Activated B cell treated with CpG ODN at 0.5 μM for 24 hours (primary cell): ENCODE data around the gene LCN2. TPM values are rescaled to one million over a fixed set of nuclear protein-coding genes. Genes with fewer than 3 reads are reported as not detected.
"Not testable (repeated sequence)": the region's sequence is repeated elsewhere in the genome, so short reads cannot be mapped to it uniquely, and the experiment has no call there.

Experiments used
- ATAC-seq: fragments of 200-7000 bp; cut with Tn5 transposase; one replicate; pipeline ENCODE4 v1.10.0; 2021; ENCODE audit warnings: low read depth, mild to moderate bottlenecking, moderate library complexity
- CTCF ChIA-PET: fragments of 350-600 bp; sonication (Branson Sonifier 250); formaldehyde crosslinking; loops from one replicate; lab custom pipeline; 2021; ENCODE audit warnings: antibody characterized with exemption; lab: Charles Lee
- POLR2A ChIA-PET: fragments of 350-600 bp; sonication (Branson Sonifier 250); formaldehyde crosslinking; loops from one replicate; lab custom pipeline; 2021; ENCODE audit warnings: antibody characterized with exemption; lab: Charles Lee
- DNase-seq: peaks from one replicate; pipeline ENCODE4 v3.0.0; 2022
- H3K27ac Mint-ChIP-seq: one replicate; pipeline ENCODE4 v1.8.0; 2020; ENCODE audit warnings: mixed read lengths
- H3K27me3 Mint-ChIP-seq: one replicate; pipeline ENCODE4 v1.8.0; 2021; ENCODE audit warnings: mixed read lengths
- H3K36me3 Mint-ChIP-seq: one replicate; pipeline ENCODE4 v1.8.0; 2021; ENCODE audit warnings: low read depth, mixed read lengths
- H3K4me1 Mint-ChIP-seq: one replicate; pipeline ENCODE4 v1.8.0; 2021; ENCODE audit warnings: mixed read lengths
- H3K4me3 Mint-ChIP-seq: one replicate; pipeline ENCODE4 v1.8.0; 2020; ENCODE audit warnings: mild to moderate bottlenecking, mixed read lengths
- H3K9me3 Mint-ChIP-seq: one replicate; pipeline ENCODE4 v1.8.0; 2020; ENCODE audit warnings: mixed read lengths
- CTCF ChIP-seq: fragments of 200-600 bp; IDR thresholded peaks from one replicate; pipeline ENCODE4 v1.8.0; 2022; ENCODE audit warnings: antibody characterized with exemption, mild to moderate bottlenecking
- intact Hi-C: fragments of 100-400 bp; cut with micrococcal nuclease; formaldehyde crosslinking; loops from one replicate; pipeline ENCODE4 v1.15.1; 2024
- total RNA-seq: library from RNA; stranded (reverse); gene quantifications from 2 replicates; pipeline ENCODE4 v1.2.3, GENCODE V29; 2022

LCN2 gene
- total RNA-seq, 1 donor from 2014 or later: not detected

- CTCF ChIA-PET: no interaction called here
- ATAC-seq: no peak
- Mint-ChIP-seq H3K36me3 (peaks cover 64% of the 10 kb centered on the region), H3K27ac (no peak overlapping the region), H3K4me1 (peaks cover 5% of the 10 kb centered on the region), H3K9me3 (no peaks in the 10 kb centered on the region), H3K4me3 (no peak overlapping the region), H3K27me3 (no peaks in the 10 kb centered on the region)
- no peak for DNase-seq
- intact Hi-C loops: no loop called here
- TF ChIP-seq CTCF: no peak
- POLR2A ChIA-PET: no interaction called here
Measured at GRCh38 chr9:128109050-128109709, 40.1 kb upstream of the LCN2 start.

GRCh38 chr9:128111726-128112125, 37.5 kb upstream of the LCN2 start:
- H3K9me3 Mint-ChIP-seq, H3K27me3 Mint-ChIP-seq, intact Hi-C loops, ATAC-seq, H3K4me3 Mint-ChIP-seq, CTCF ChIA-PET, DNase-seq: not testable (repeated sequence)
- peaks cover 55% of the 10 kb centered on the region for H3K36me3 Mint-ChIP-seq
- H3K4me1 Mint-ChIP-seq: peaks cover 30% of the 10 kb centered on the region
- POLR2A ChIA-PET: interaction anchor here (0.7 kb wide), 1 partner anchor 377 kb away, joined by 4 read pairs; the partner anchor contains the start of gene TOR2A
- peak overlapping the region; percentile 20 for H3K27ac Mint-ChIP-seq

DNA sequence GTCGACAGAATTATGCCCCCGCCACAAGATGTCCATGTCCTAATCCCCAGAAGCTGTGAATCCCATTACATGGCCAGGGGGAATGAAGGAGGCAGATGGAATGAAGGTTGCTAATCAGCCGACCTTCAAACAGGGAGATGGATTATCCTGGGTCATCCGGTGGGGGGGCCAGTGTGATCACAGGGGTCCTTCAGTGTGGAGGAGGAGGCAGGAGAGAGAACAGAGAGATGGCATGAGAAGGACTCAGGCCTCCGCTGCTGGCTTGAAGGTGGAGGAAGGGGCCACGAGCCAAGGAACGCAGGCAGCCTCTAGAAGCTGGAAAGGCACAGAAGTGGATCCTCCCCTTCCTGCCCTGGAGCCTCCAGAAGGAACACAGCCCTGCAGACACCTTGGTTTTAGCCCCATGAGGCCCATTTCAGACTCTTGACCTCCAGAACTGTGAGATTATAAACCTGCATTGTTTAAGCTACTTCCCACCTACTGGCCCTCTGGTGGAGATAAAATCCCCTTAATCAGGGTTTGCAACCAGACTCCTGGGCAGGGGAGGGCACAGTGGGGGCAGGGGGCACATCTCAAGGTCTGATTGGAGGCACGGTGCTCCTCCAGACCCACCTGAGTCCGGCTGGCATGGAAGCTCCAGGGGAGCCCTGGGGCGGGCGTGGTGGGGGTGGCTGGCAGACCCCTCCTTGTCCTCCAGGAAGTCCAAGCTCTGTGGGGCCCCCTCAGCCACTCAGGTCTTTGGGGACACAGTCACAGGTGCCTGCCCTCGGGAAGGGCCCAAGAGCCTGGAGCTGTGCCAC, 35.5 kb upstream of the LCN2 start:
- Mint-ChIP-seq H3K4me1 (peaks cover 42% of the 10 kb centered on the region), H3K36me3 (peaks cover 36% of the 10 kb centered on the region), H3K27me3 (no peaks in the 10 kb centered on the region), H3K4me3 (no peak overlapping the region), H3K9me3 (no peaks in the 10 kb centered on the region), H3K27ac (peak overlapping the region; percentile 61)
- ChIA-PET CTCF (interaction anchor here (1.7 to 4.3 kb wide), 2 partner anchors 20 to 79 kb away, joined by 4 to 32 read pairs; no protein-coding TSS in a partner anchor), POLR2A (interaction anchor here (0.7 to 1.8 kb wide), 6 partner anchors 15 to 207 kb away, joined by 3 to 7 read pairs (median 4); no protein-coding TSS in a partner anchor)
- ATAC-seq (no peak), DNase-seq (no peak)
- intact Hi-C loops: no loop called here
- TF ChIP-seq CTCF: no peak

GRCh38 chr9:128114326-128115186, 34.7 kb upstream of the LCN2 start:
- ChIA-PET POLR2A (interaction anchor here (0.6 to 2.2 kb wide), 13 partner anchors 20 to 208 kb away, joined by 3 to 15 read pairs (median 6); partner anchors contain the start of genes BBLN, EEIG1 and NAIF1), CTCF (interaction anchor here (0.5 to 4.3 kb wide), 4 partner anchors 21 to 430 kb away, joined by 3 to 32 read pairs (median 4); no protein-coding TSS in a partner anchor)
- Mint-ChIP-seq H3K4me3 (no peak overlapping the region), H3K27me3 (no peaks in the 10 kb centered on the region), H3K27ac (peak overlapping the region; percentile 92), H3K9me3 (no peaks in the 10 kb centered on the region), H3K36me3 (peaks cover 31% of the 10 kb centered on the region), H3K4me1 (peaks cover 42% of the 10 kb centered on the region)
- DNase-seq (no peak), ATAC-seq (no peak)
- intact Hi-C loops: loop anchor here (1.0 to 5.0 kb wide), 4 partner anchors 14 to 132 kb away; partner anchors contain the start of gene EEIG1
- TF ChIP-seq CTCF: no peak
